ENCODE results near the gene ZCCHC24. TPM values are rescaled to one million over a fixed set of nuclear protein-coding genes. Genes with fewer than 3 reads are reported as not detected.

The ZCCHC24 gene
- total RNA-seq, 3 donors from 2014 or later (not counting 1 experiment from before 2014, with no cell fraction given): 2.8 to 4.0 (median 3.6) TPM

- Histone ChIP-seq H3K36me3 (ENCODE audit: control insufficient read depth, insufficient read depth, low read length) (no peaks in the 10 kb centered on the region), H3K27me3 (ENCODE audit: control insufficient read depth, insufficient read depth, low read length) (no peaks in the 10 kb centered on the region), H3K27ac (ENCODE audit: low read length) (no peak overlapping the region), H3K9me3 (ENCODE audit: control insufficient read depth, insufficient read depth, low read length) (no peaks in the 10 kb centered on the region), H3K4me1 (ENCODE audit: control insufficient read depth, insufficient read depth, low read length) (no peaks in the 10 kb centered on the region), H3K4me3 (ENCODE audit: low read length) (no peak overlapping the region)
- ATAC-seq (no peak), DNase-seq (no peak)
- Mint-ChIP-seq H3K4me3 (no peak overlapping the region), H3K36me3 (no peaks in the 10 kb centered on the region), H3K9me3 (no peaks in the 10 kb centered on the region), H3K27ac (no peak overlapping the region), H3K4me1 (no peaks in the 10 kb centered on the region), H3K27me3 (ENCODE audit: low read depth in 2 of 2) (peaks cover 22 to 46% of the 10 kb centered on the region in 2 donors)
- TF ChIP-seq, protein P1, sequence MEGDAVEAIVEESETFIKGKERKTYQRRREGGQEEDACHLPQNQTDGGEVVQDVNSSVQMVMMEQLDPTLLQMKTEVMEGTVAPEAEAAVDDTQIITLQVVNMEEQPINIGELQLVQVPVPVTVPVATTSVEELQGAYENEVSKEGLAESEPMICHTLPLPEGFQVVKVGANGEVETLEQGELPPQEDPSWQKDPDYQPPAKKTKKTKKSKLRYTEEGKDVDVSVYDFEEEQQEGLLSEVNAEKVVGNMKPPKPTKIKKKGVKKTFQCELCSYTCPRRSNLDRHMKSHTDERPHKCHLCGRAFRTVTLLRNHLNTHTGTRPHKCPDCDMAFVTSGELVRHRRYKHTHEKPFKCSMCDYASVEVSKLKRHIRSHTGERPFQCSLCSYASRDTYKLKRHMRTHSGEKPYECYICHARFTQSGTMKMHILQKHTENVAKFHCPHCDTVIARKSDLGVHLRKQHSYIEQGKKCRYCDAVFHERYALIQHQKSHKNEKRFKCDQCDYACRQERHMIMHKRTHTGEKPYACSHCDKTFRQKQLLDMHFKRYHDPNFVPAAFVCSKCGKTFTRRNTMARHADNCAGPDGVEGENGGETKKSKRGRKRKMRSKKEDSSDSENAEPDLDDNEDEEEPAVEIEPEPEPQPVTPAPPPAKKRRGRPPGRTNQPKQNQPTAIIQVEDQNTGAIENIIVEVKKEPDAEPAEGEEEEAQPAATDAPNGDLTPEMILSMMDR (IDR thresholded peaks at IDR 0.05): no peak
- intact Hi-C loops (cut with micrococcal nuclease): no loop called here
Observed at GRCh38 chr10:79476645-79477044, 31.2 kb upstream of the ZCCHC24 start.

GRCh38 chr10:79475877-79476276 lies 30.5 kb upstream of the ZCCHC24 start:
- Mint-ChIP-seq H3K4me3 (no peak overlapping the region), H3K36me3 (no peaks in the 10 kb centered on the region), H3K27me3 (ENCODE audit: low read depth in 2 of 2) (peaks cover 17 to 39% of the 10 kb centered on the region in 2 donors), H3K4me1 (no peaks in the 10 kb centered on the region), H3K27ac (no peak overlapping the region), H3K9me3 (no peaks in the 10 kb centered on the region)
- WGBS (ENCODE audit: insufficient coverage): 67% methylated on average over 2 of the region's 3 CpGs
- Histone ChIP-seq H3K4me3 (ENCODE audit: low read length) (no peak overlapping the region), H3K4me1 (ENCODE audit: control insufficient read depth, insufficient read depth, low read length) (no peaks in the 10 kb centered on the region), H3K27me3 (ENCODE audit: control insufficient read depth, insufficient read depth, low read length) (no peaks in the 10 kb centered on the region), H3K9me3 (ENCODE audit: control insufficient read depth, insufficient read depth, low read length) (no peaks in the 10 kb centered on the region), H3K27ac (ENCODE audit: low read length) (no peak overlapping the region), H3K36me3 (ENCODE audit: control insufficient read depth, insufficient read depth, low read length) (no peaks in the 10 kb centered on the region)
- intact Hi-C loops (cut with micrococcal nuclease): no loop called here
- TF ChIP-seq, protein P1 (IDR thresholded peaks at IDR 0.05): no peak
- ATAC-seq (no peak), DNase-seq (no peak)

DNA sequence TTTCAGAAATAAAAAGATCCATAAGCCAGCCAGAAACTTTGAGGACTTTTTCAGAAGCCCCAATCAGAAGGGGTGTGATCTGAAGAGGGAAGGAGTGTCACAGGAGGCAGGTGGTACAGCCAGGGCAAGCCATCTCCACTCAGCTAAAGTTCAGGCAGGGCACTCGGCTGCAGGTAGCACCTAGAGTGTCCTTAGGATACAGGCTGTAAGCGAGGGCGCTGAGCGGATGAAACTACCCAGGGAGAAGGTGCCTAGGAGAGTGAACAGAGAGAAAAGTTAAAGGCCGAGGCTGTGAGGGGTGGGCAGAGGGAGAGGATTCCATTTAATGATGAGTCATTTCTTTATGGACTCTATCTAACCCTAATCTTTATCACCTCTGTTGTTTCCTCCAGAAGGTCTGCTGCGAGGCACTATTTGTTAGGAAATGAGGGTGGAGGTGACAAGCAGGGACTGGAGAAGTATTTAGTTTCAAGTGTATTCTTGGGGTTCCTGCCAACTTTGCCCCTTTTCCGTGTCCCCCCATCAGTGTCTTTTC lies 29.8 kb upstream of the ZCCHC24 start:
- H3K4me1 ChIP-seq (ENCODE audit: control insufficient read depth, insufficient read depth, low read length): no peaks in the 10 kb centered on the region
- Mint-ChIP-seq H3K36me3 (no peaks in the 10 kb centered on the region), H3K4me1 (no peaks in the 10 kb centered on the region), H3K9me3 (no peaks in the 10 kb centered on the region), H3K4me3 (no peak overlapping the region), H3K27me3 (ENCODE audit: low read depth in 2 of 2) (peaks cover 17 to 32% of the 10 kb centered on the region in 2 donors), H3K27ac (no peak overlapping the region)
- DNase-seq (no peak), ATAC-seq (no peak)
- no peaks in the 10 kb centered on the region for H3K36me3 ChIP-seq (ENCODE audit: control insufficient read depth, insufficient read depth, low read length)
- whole genome bisulfite sequencing (ENCODE audit: insufficient coverage): 95% methylated on average over 4 of the region's 7 CpGs
- no peaks in the 10 kb centered on the region for H3K9me3 ChIP-seq (ENCODE audit: control insufficient read depth, insufficient read depth, low read length)
- H3K27me3 ChIP-seq (ENCODE audit: control insufficient read depth, insufficient read depth, low read length): no peaks in the 10 kb centered on the region
- H3K27ac ChIP-seq (ENCODE audit: low read length): no peak overlapping the region
- H3K4me3 ChIP-seq (ENCODE audit: low read length): no peak overlapping the region
- intact Hi-C loops (cut with micrococcal nuclease): no loop called here
- TF ChIP-seq, protein P1 (IDR thresholded peaks at IDR 0.05): no peak

- no peaks in the 10 kb centered on the region for H3K36me3 ChIP-seq (ENCODE audit: control insufficient read depth, insufficient read depth, low read length)
- DNase-seq: no peak
- H3K4me1 ChIP-seq (ENCODE audit: control insufficient read depth, insufficient read depth, low read length): no peaks in the 10 kb centered on the region
- Mint-ChIP-seq H3K9me3 (no peaks in the 10 kb centered on the region), H3K4me3 (no peak overlapping the region), H3K27me3 (ENCODE audit: low read depth in 2 of 2) (peaks cover 13 to 26% of the 10 kb centered on the region in 2 donors), H3K4me1 (no peaks in the 10 kb centered on the region), H3K36me3 (no peaks in the 10 kb centered on the region), H3K27ac (no peak overlapping the region)
- ATAC-seq: no peak
- TF ChIP-seq, protein P1 (IDR thresholded peaks at IDR 0.05): no peak
- H3K27me3 ChIP-seq (ENCODE audit: control insufficient read depth, insufficient read depth, low read length): no peaks in the 10 kb centered on the region
- intact Hi-C loops (cut with micrococcal nuclease): no loop called here
- H3K4me3 ChIP-seq (ENCODE audit: low read length): no peak overlapping the region
- 65% methylated on average over 5 of the region's 5 CpGs for WGBS (ENCODE audit: insufficient coverage)
- no peak overlapping the region for H3K27ac ChIP-seq (ENCODE audit: low read length)
- H3K9me3 ChIP-seq (ENCODE audit: control insufficient read depth, insufficient read depth, low read length): no peaks in the 10 kb centered on the region
Observed at GRCh38 chr10:79473496-79474095, 28.2 kb upstream of the ZCCHC24 start.

All from natural killer cell (primary cell).